ENCODE results near the gene MCTP2.

Gene MCTP2

DNA sequence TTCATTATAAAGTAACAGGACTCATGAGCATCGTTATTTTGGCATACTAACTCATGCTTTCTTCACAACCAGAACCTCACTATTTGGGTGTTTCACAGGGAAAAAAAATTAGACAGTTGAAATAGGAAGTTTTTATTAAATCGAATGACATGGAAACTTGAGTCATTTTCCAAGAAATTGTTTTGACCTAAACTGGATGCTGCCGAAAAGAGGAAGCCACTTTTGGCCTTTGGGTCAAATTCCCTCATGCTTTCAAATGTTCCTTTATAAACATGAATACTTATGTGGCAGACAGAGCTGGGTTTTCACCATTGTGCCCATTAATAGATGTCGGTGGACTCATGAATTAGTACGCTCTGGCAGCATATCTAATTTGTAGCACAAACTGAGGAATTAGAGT is 224.9 kb downstream of the MCTP2 start:
- no peak overlapping the region for H3K27ac ChIP-seq (ENCODE audit: extremely low read depth, low read depth, low read length)
- no peaks in the 10 kb centered on the region for H3K36me3 ChIP-seq (ENCODE audit: control insufficient read depth in 2 of 2, insufficient read depth in 1 of 2, low read length in 2 of 2)
- ChIA-PET POLR2A (no interaction called here), CTCF (no interaction called here)
- TF ChIP-seq ZNF24 (tag by site-specific recombination; IDR thresholded peaks at IDR 0.05) (no peak), ZBTB8A (tag by site-specific recombination; IDR thresholded peaks at IDR 0.05) (no peak), ZNF704 (tag by site-specific recombination; IDR thresholded peaks at IDR 0.05) (no peak), WT1 (tag by site-specific recombination; IDR thresholded peaks at IDR 0.05) (no peak), ZNF571 (tag by site-specific recombination; IDR thresholded peaks at IDR 0.05) (no peak), ZSCAN5A (tag by site-specific recombination; IDR thresholded peaks at IDR 0.05) (no peak), ZNF140 (tag by site-specific recombination; IDR thresholded peaks at IDR 0.05) (no peak), HOXA7 (CRISPR knock-in tag; IDR thresholded peaks at IDR 0.05; ENCODE audit: borderline replicate concordance) (no peak), ZNF501 (tag by site-specific recombination; IDR thresholded peaks at IDR 0.05) (no peak)
- TF ChIP-seq, protein P1, sequence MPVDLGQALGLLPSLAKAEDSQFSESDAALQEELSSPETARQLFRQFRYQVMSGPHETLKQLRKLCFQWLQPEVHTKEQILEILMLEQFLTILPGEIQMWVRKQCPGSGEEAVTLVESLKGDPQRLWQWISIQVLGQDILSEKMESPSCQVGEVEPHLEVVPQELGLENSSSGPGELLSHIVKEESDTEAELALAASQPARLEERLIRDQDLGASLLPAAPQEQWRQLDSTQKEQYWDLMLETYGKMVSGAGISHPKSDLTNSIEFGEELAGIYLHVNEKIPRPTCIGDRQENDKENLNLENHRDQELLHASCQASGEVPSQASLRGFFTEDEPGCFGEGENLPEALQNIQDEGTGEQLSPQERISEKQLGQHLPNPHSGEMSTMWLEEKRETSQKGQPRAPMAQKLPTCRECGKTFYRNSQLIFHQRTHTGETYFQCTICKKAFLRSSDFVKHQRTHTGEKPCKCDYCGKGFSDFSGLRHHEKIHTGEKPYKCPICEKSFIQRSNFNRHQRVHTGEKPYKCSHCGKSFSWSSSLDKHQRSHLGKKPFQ (tag by site-specific recombination; IDR thresholded peaks at IDR 0.05) = no peak
- H3K9me3 ChIP-seq (ENCODE audit: control insufficient read depth, insufficient read depth, low read depth, low read length) = no peaks in the 10 kb centered on the region
- H3K4me1 ChIP-seq (ENCODE audit: control insufficient read depth, insufficient read depth, low read length) = no peaks in the 10 kb centered on the region
- H3K4me3 ChIP-seq (ENCODE audit: low read depth, low read length) = no peak overlapping the region

- Histone ChIP-seq H3K9me3 (ENCODE audit: control insufficient read depth, insufficient read depth, low read depth, low read length) (no peaks in the 10 kb centered on the region), H3K4me1 (ENCODE audit: control insufficient read depth, insufficient read depth, low read length) (no peaks in the 10 kb centered on the region), H3K4me3 (ENCODE audit: low read depth, low read length) (no peak overlapping the region), H3K27ac (ENCODE audit: extremely low read depth, low read depth, low read length) (no peak overlapping the region), H3K36me3 (ENCODE audit: control insufficient read depth in 2 of 2, insufficient read depth in 1 of 2, low read length in 2 of 2) (no peaks in the 10 kb centered on the region)
- ChIA-PET CTCF (interaction anchor here (0.6 to 1.0 kb wide), 3 partner anchors 9 to 946 kb away, joined by 3 to 4 read pairs (median 4); no protein-coding TSS in a partner anchor), POLR2A (no interaction called here)
- TF ChIP-seq ZNF580 (tag by site-specific recombination; IDR thresholded peaks at IDR 0.05) (no peak), KLF16 (tag by site-specific recombination; IDR thresholded peaks at IDR 0.05) (no peak), ZNF155 (tag by site-specific recombination; IDR thresholded peaks at IDR 0.05) (no peak), ZNF488 (tag by site-specific recombination; IDR thresholded peaks at IDR 0.05) (no peak), MEIS1 (CRISPR knock-in tag; IDR thresholded peaks at IDR 0.05; ENCODE audit: borderline replicate concordance) (no peak), ZNF792 (tag by site-specific recombination; IDR thresholded peaks at IDR 0.05) (no peak), ZBTB49 (tag by site-specific recombination; IDR thresholded peaks at IDR 0.05; ENCODE audit: low read depth) (no peak), ZNF223 (tag by site-specific recombination; IDR thresholded peaks at IDR 0.05) (no peak), BCL6B (tag by site-specific recombination; IDR thresholded peaks at IDR 0.05) (no peak), ZNF398 (tag by site-specific recombination; IDR thresholded peaks at IDR 0.05) (no peak), ZSCAN16 (tag by site-specific recombination; IDR thresholded peaks at IDR 0.05) (no peak), HOXC10 (CRISPR knock-in tag; IDR thresholded peaks at IDR 0.05) (no peak)
Measured at GRCh38 chr15:94457661-94458060, 226.3 kb downstream of the MCTP2 start.
